ENCODE results near the gene VSTM4. TPM values are rescaled to one million over a fixed set of nuclear protein-coding genes. Genes with fewer than 3 reads are reported as not detected.
A peak's percentile ranks its signal among the peaks of the same experiment; 100 is the strongest.

The VSTM4 gene
- total and polyA plus RNA-seq, 3 experiments from 2014 or later = 0.07 to 0.09 TPM; not detected in 1

GRCh38 chr10:49119746-49120145 is 4.4 kb upstream of the VSTM4 start:
- Mint-ChIP-seq H3K4me1 (peaks cover 2 to 7% (median 5%) of the 10 kb centered on the region in 3 donors), H3K27ac (peak overlapping the region in 1 of 8 donors; percentile 50), H3K9me3 (no peaks in the 10 kb centered on the region), H3K36me3 (no peaks in the 10 kb centered on the region), H3K27me3 (peaks cover 10% of the 10 kb centered on the region in 2 donors), H3K4me3 (no peak overlapping the region)
- no peak for DNase-seq
- H3K4me3 ChIP-seq (ENCODE audit: low read length) = no peak overlapping the region
- no peaks in the 10 kb centered on the region for H3K27me3 ChIP-seq (ENCODE audit: insufficient read depth, low read length, poor library complexity, severe bottlenecking)
- no peaks in the 10 kb centered on the region for H3K9me3 ChIP-seq (ENCODE audit: low read length)
- CTCF ChIA-PET = no interaction called here
- H3K27ac ChIP-seq (ENCODE audit: low read depth, low read length) = no peak overlapping the region
- no peaks in the 10 kb centered on the region for H3K4me1 ChIP-seq (ENCODE audit: insufficient read depth, low read length)
- POLR2A ChIA-PET = no interaction called here
- H3K36me3 ChIP-seq (ENCODE audit: insufficient read depth, low read length) = no peaks in the 10 kb centered on the region

- Mint-ChIP-seq H3K4me3 (no peak overlapping the region), H3K4me1 (peaks cover 3 to 9% (median 8%) of the 10 kb centered on the region in 3 donors), H3K9me3 (no peaks in the 10 kb centered on the region), H3K27me3 (peaks cover 21% of the 10 kb centered on the region in 2 donors), H3K27ac (no peak overlapping the region), H3K36me3 (no peaks in the 10 kb centered on the region)
- no peaks in the 10 kb centered on the region for H3K27me3 ChIP-seq (ENCODE audit: insufficient read depth, low read length, poor library complexity, severe bottlenecking)
- no peak overlapping the region for H3K4me3 ChIP-seq (ENCODE audit: low read length)
- ChIA-PET CTCF (no interaction called here), POLR2A (no interaction called here)
- DNase-seq = no peak
- H3K27ac ChIP-seq (ENCODE audit: low read depth, low read length) = no peak overlapping the region
- no peaks in the 10 kb centered on the region for H3K9me3 ChIP-seq (ENCODE audit: low read length)
- no peaks in the 10 kb centered on the region for H3K4me1 ChIP-seq (ENCODE audit: insufficient read depth, low read length)
- no peaks in the 10 kb centered on the region for H3K36me3 ChIP-seq (ENCODE audit: insufficient read depth, low read length)
Measured at GRCh38 chr10:49118430-49119074, 3.2 kb upstream of the VSTM4 start.

- no peaks in the 10 kb centered on the region for H3K36me3 ChIP-seq (ENCODE audit: insufficient read depth, low read length)
Measured at GRCh38 chr10:49117376-49118070, 2.2 kb upstream of the VSTM4 start.

GRCh38 chr10:49116509-49117375 is 1.4 kb upstream of the VSTM4 start:
- Mint-ChIP-seq H3K27me3 (peaks cover 21 to 26% of the 10 kb centered on the region in 2 donors), H3K4me3 (peak overlapping the region in 1 of 7 donors; percentile 13), H3K36me3 (no peaks in the 10 kb centered on the region), H3K27ac (no peak overlapping the region), H3K9me3 (no peaks in the 10 kb centered on the region), H3K4me1 (peaks cover 3 to 9% (median 8%) of the 10 kb centered on the region in 3 donors)
- POLR2A ChIA-PET = no interaction called here
- Histone ChIP-seq H3K36me3 (ENCODE audit: insufficient read depth, low read length) (no peaks in the 10 kb centered on the region), H3K27me3 (ENCODE audit: insufficient read depth, low read length, poor library complexity, severe bottlenecking) (no peaks in the 10 kb centered on the region), H3K4me3 (ENCODE audit: low read length) (no peak overlapping the region), H3K4me1 (ENCODE audit: insufficient read depth, low read length) (no peaks in the 10 kb centered on the region), H3K9me3 (ENCODE audit: low read length) (no peaks in the 10 kb centered on the region), H3K27ac (ENCODE audit: low read depth, low read length) (no peak overlapping the region)
- DNase-seq = no peak
- CTCF ChIA-PET = no interaction called here

More at GRCh38 chr10:49117376-49118070, 2.2 kb upstream of the VSTM4 start:
- Mint-ChIP-seq H3K27ac (peak overlapping the region in 1 of 8 donors; percentile 68), H3K4me3 (no peak overlapping the region), H3K27me3 (peaks cover 21 to 25% of the 10 kb centered on the region in 2 donors), H3K36me3 (no peaks in the 10 kb centered on the region), H3K9me3 (no peaks in the 10 kb centered on the region), H3K4me1 (peaks cover 3 to 9% (median 8%) of the 10 kb centered on the region in 3 donors)
- ChIA-PET CTCF (no interaction called here), POLR2A (no interaction called here)
- DNase-seq = no peak
- H3K4me1 ChIP-seq (ENCODE audit: insufficient read depth, low read length) = no peaks in the 10 kb centered on the region
- no peak overlapping the region for H3K4me3 ChIP-seq (ENCODE audit: low read length)
- H3K27ac ChIP-seq (ENCODE audit: low read depth, low read length) = no peak overlapping the region
- H3K27me3 ChIP-seq (ENCODE audit: insufficient read depth, low read length, poor library complexity, severe bottlenecking) = no peaks in the 10 kb centered on the region
- no peaks in the 10 kb centered on the region for H3K9me3 ChIP-seq (ENCODE audit: low read length)

- Histone ChIP-seq H3K27ac (ENCODE audit: low read depth, low read length) (no peak overlapping the region), H3K9me3 (ENCODE audit: low read length) (no peaks in the 10 kb centered on the region), H3K4me3 (ENCODE audit: low read length) (no peak overlapping the region), H3K4me1 (ENCODE audit: insufficient read depth, low read length) (no peaks in the 10 kb centered on the region), H3K27me3 (ENCODE audit: insufficient read depth, low read length, poor library complexity, severe bottlenecking) (no peaks in the 10 kb centered on the region), H3K36me3 (ENCODE audit: insufficient read depth, low read length) (no peaks in the 10 kb centered on the region)
- H3K4me3 Mint-ChIP-seq = peak overlapping the region in 6 of 7 donors; percentile 23 to 71 (median 63)
- H3K27me3 Mint-ChIP-seq = peaks cover 21 to 31% of the 10 kb centered on the region in 2 donors
- H3K9me3 Mint-ChIP-seq = no peaks in the 10 kb centered on the region
- ChIA-PET CTCF (no interaction called here), POLR2A (no interaction called here)
- H3K27ac Mint-ChIP-seq = peak overlapping the region in 1 of 8 donors; percentile 33
- H3K4me1 Mint-ChIP-seq = peaks cover 3 to 9% (median 8%) of the 10 kb centered on the region in 3 donors
- H3K36me3 Mint-ChIP-seq = no peaks in the 10 kb centered on the region
- DNase-seq = no peak
Measured at GRCh38 chr10:49115796-49116508, 630 bp upstream of the VSTM4 start.

- H3K27me3 Mint-ChIP-seq = peaks cover 25 to 36% of the 10 kb centered on the region in 2 donors
- H3K27me3 ChIP-seq (ENCODE audit: insufficient read depth, low read length, poor library complexity, severe bottlenecking) = no peaks in the 10 kb centered on the region
- H3K4me1 ChIP-seq (ENCODE audit: insufficient read depth, low read length) = no peaks in the 10 kb centered on the region
- H3K27ac Mint-ChIP-seq = peak overlapping the region in 2 of 8 donors; percentile 34 to 36
- H3K9me3 ChIP-seq (ENCODE audit: low read length) = no peaks in the 10 kb centered on the region
- DNase-seq = no peak
- H3K9me3 Mint-ChIP-seq = no peaks in the 10 kb centered on the region
- ChIA-PET POLR2A (no interaction called here), CTCF (no interaction called here)
- no peaks in the 10 kb centered on the region for H3K36me3 ChIP-seq (ENCODE audit: insufficient read depth, low read length)
- no peaks in the 10 kb centered on the region for H3K36me3 Mint-ChIP-seq
- peak overlapping the region in 5 of 7 donors; percentile 24 to 69 (median 56) for H3K4me3 Mint-ChIP-seq
- H3K4me1 Mint-ChIP-seq = peaks cover 3 to 9% (median 8%) of the 10 kb centered on the region in 3 donors
- no peak overlapping the region for H3K4me3 ChIP-seq (ENCODE audit: low read length)
- peak overlapping the region; percentile 31 for H3K27ac ChIP-seq (ENCODE audit: low read depth, low read length)
Measured at GRCh38 chr10:49114718-49115014, 656 bp downstream of the VSTM4 start.

- CTCF ChIA-PET = no interaction called here
- peak overlapping the region in 1 of 7 donors; percentile 3 for H3K4me3 Mint-ChIP-seq
- H3K9me3 Mint-ChIP-seq = no peaks in the 10 kb centered on the region
Measured at GRCh38 chr10:49113741-49114141, 1.6 kb downstream of the VSTM4 start.

More at GRCh38 chr10:49113741-49114141, 1.6 kb downstream of the VSTM4 start:
- DNase-seq = no peak
- Mint-ChIP-seq H3K4me1 (peaks cover 3 to 9% (median 8%) of the 10 kb centered on the region in 3 donors), H3K36me3 (no peaks in the 10 kb centered on the region), H3K27me3 (peaks cover 25 to 41% of the 10 kb centered on the region in 2 donors), H3K27ac (no peak overlapping the region)
- POLR2A ChIA-PET = no interaction called here
- H3K4me1 ChIP-seq (ENCODE audit: insufficient read depth, low read length) = no peaks in the 10 kb centered on the region
- H3K36me3 ChIP-seq (ENCODE audit: insufficient read depth, low read length) = no peaks in the 10 kb centered on the region
- no peaks in the 10 kb centered on the region for H3K27me3 ChIP-seq (ENCODE audit: insufficient read depth, low read length, poor library complexity, severe bottlenecking)
- no peak overlapping the region for H3K27ac ChIP-seq (ENCODE audit: low read depth, low read length)
- H3K4me3 ChIP-seq (ENCODE audit: low read length) = no peak overlapping the region
- H3K9me3 ChIP-seq (ENCODE audit: low read length) = no peaks in the 10 kb centered on the region

Data from CD8-positive, alpha-beta memory T cell (primary cell).